ENCODE measurements around the gene IL4.

IL4 gene

DNA sequence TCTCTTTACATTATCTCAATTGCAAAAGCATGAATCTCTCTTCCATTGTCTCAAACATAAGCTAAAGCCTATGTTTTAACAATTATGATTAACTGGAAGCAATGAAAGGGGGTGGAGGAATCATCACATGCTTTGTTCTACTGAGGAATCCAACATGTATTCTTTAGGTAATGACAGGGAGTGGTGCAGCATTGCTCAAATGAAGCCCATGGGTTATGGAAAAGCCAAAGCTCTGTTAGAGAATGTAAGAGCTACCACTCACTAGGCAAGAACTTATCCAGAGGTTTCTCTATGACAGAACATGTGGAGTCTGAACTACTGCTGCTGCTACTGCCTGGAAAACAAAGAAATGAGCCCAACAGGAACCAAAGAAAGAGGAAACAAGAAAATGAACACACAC, 34.9 kb downstream of the IL4 start:
- TF ChIP-seq, protein P1, sequence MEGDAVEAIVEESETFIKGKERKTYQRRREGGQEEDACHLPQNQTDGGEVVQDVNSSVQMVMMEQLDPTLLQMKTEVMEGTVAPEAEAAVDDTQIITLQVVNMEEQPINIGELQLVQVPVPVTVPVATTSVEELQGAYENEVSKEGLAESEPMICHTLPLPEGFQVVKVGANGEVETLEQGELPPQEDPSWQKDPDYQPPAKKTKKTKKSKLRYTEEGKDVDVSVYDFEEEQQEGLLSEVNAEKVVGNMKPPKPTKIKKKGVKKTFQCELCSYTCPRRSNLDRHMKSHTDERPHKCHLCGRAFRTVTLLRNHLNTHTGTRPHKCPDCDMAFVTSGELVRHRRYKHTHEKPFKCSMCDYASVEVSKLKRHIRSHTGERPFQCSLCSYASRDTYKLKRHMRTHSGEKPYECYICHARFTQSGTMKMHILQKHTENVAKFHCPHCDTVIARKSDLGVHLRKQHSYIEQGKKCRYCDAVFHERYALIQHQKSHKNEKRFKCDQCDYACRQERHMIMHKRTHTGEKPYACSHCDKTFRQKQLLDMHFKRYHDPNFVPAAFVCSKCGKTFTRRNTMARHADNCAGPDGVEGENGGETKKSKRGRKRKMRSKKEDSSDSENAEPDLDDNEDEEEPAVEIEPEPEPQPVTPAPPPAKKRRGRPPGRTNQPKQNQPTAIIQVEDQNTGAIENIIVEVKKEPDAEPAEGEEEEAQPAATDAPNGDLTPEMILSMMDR (IDR thresholded peaks at IDR 0.05; ENCODE audit: extremely low read depth, missing control alignments): no peak
- no peak for DNase-seq (ENCODE audit: low spot score)

DNA sequence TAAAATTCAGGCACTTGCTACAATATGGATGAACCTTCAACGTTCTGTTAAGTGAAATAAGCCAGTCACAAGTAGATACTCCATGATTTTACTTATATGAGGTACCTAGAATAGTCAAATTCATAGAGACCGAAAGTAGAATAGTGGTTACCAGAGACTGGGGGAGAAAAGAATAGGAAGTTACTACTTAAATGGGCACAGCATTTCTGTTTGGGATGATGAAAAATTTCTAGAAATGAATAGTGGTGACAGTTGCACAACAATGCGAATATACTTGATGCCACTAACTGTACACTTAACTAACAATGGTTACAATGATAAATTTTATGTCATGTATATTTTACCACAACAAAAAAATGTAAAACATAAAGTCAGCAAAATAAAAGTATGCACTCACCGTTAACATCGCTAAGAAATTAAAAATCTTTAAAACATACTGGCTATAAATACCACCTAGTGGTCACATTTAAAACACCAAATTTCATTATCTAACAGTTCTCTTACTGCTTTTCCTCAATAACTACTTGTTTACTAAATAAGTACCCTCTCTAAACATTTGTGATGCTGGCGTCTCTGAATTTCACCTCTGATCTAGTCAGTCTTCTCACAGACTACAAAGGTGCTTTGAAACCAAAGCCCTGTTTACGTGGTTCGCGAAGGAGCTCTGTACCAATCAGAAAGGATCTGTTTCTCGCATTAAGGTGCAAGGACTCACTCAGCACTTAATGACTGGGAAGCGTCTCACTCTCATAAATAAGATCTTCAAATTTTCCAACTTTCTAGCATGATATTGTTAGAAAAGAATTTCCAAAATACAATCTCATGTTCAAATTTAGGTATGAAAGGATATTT, 40.9 kb downstream of the IL4 start:
- TF ChIP-seq, protein P1 (IDR thresholded peaks at IDR 0.05; ENCODE audit: extremely low read depth, missing control alignments): no peak
- peak; percentile 7 for DNase-seq (ENCODE audit: low spot score)

DNA sequence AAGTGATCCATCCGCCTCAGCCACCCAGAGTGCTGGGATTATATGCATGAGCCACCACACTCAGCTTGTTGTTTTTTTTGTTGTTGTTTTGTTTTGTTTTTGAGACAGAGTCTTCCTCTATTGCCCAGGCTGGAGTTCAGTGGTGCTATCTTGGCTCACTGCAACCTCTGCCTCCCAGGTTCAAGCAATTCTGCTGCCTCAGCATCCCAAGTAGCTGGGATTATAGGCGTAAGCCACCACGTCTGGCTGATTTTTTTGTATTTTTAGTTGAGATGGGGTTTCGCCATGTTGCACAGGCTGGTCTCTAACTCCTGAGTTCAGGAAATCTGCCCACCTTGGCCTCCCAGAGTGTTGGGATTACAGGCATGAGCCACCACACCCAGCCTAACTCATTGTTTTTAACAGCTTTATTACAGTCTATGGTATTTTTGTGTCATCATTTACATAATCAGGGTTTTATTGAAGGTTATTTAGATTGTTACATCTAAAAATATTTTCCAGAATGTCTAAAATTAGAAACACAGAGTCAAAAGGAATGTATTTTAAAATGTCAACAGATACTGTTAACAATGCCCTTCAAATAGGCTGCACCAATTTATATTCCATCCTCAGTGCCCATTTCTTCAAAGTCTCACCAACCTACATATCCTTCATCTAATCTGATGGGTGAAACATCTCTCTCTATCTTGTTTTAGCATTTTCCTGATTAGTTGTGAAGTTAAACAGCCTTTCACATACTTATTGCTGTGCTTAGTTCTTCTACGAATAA, 44.9 kb downstream of the IL4 start:
- no peak for DNase-seq (ENCODE audit: low spot score)
- TF ChIP-seq, protein P1 (IDR thresholded peaks at IDR 0.05; ENCODE audit: extremely low read depth, missing control alignments): no peak

DNA sequence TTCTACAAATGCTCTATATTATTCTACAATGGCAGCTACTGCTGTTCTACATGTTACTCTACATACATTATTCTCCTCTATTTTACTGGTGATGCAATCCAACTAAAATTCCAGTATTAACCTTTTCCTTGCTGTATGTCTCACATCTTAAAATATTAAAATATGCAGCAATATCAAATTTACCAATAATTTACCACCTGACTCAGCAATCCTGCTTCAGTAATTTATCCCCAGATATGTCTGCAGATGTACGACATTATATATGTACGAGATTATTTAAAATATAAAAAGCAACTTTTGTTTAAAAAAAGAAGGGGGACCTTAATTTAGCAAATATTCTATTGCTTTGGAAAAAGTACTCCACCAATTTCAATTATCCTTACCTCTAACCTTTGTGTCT, 52.0 kb downstream of the IL4 start:
- no peak for DNase-seq (ENCODE audit: low spot score)
- TF ChIP-seq, protein P1 (IDR thresholded peaks at IDR 0.05; ENCODE audit: extremely low read depth, missing control alignments): no peak

DNA sequence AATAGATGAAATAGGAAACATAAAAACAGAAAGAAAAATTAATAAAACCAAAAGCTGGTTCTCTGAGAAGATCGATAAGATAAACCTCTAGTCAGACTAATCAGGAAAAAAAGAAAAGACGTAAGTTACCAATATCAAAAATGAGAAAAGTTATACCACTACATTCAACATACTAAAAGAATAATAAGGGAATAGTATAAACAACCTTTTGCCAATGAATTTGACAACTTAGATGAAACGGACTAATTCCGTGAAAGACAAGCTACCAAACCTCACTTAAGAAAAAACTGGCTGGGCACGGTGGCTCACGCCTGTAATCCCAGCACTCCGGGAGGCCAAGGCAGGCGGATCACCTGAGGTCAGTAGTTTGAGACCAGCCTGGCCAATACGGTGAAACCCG, 56.1 kb downstream of the IL4 start:
- no peak for DNase-seq (ENCODE audit: low spot score)
- TF ChIP-seq, protein P1 (IDR thresholded peaks at IDR 0.05; ENCODE audit: extremely low read depth, missing control alignments): no peak

Measured in GM20000 (cell line).